ENCODE data around the gene AGAP2.
"Not testable (repeated sequence)": the region's sequence is repeated elsewhere in the genome, so short reads cannot be mapped to it uniquely, and the experiment has no call there.

The AGAP2 gene

GRCh38 chr12:57735198-57735855, 3.2 kb downstream of the AGAP2 start:
- DNase-seq: no peak

- no peak for DNase-seq
Measured at GRCh38 chr12:57734591-57734990, 4.0 kb downstream of the AGAP2 start.

GRCh38 chr12:57733928-57734327, 4.6 kb downstream of the AGAP2 start:
- no peak for DNase-seq

GRCh38 chr12:57732726-57733593, 5.6 kb downstream of the AGAP2 start:
- DNase-seq: no peak

- no peak for DNase-seq
Measured at GRCh38 chr12:57732270-57732669, 6.3 kb downstream of the AGAP2 start.

GRCh38 chr12:57731411-57732080, 7.0 kb downstream of the AGAP2 start:
- no peak for DNase-seq

GRCh38 chr12:57730336-57731067, 8.0 kb downstream of the AGAP2 start:
- DNase-seq: no peak

GRCh38 chr12:57729321-57729844, 9.2 kb downstream of the AGAP2 start:
- no peak for DNase-seq

- no peak for DNase-seq
Measured at GRCh38 chr12:57727758-57728395, 10.7 kb downstream of the AGAP2 start.

- DNase-seq: no peak
Measured at GRCh38 chr12:57726884-57727757, 11.4 kb downstream of the AGAP2 start.

- DNase-seq: peak; percentile 47
Measured at GRCh38 chr12:57726151-57726883, 12.2 kb downstream of the AGAP2 start.

- no peak for DNase-seq
Measured at GRCh38 chr12:57725851-57726150, 12.7 kb downstream of the AGAP2 start.

- no peak for DNase-seq
Measured at GRCh38 chr12:57724936-57725740, 13.4 kb downstream of the AGAP2 start.

GRCh38 chr12:57724003-57724935, 14.3 kb downstream of the AGAP2 start:
- DNase-seq: no peak

GRCh38 chr12:57723630-57723962, 14.9 kb downstream of the AGAP2 start:
- DNase-seq: no peak

- no peak for DNase-seq
Measured at GRCh38 chr12:57722716-57723629, 15.6 kb downstream of the AGAP2 start.

GRCh38 chr12:57721846-57722608, 16.5 kb downstream of the AGAP2 start:
- not testable (repeated sequence) for DNase-seq

Measured in NCI-H1417 treated with DMSO at 0.1 percent for 48 hours (cell line).